ENCODE results near the gene CDK18. TPM values are rescaled to one million over a fixed set of nuclear protein-coding genes. Genes with fewer than 3 reads are reported as not detected.

The CDK18 gene
- total and polyA plus RNA-seq, 12 donors: 3.2 to 52.0 (median 18.2) TPM

DNA sequence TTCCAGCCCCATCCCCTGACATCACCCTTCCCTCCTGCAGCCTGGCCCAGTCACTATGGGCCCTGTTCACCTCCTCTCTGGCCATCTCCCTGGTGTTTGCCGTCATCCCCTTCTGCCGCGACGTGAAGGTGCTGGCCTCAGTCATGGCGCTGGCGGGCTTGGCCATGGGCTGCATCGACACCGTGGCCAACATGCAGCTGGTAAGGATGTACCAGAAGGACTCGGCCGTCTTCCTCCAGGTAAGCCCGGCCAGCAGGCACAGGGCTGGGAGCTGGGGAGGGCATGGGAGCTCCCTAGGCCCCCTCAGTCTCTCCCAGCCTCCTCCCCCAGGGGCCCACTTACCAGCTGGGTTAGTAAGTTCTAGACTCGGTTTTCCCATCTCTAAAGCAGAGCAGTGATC lies 75.2 kb downstream of the CDK18 start:
- intact Hi-C loops (cut with DNase I): no loop called here

DNA sequence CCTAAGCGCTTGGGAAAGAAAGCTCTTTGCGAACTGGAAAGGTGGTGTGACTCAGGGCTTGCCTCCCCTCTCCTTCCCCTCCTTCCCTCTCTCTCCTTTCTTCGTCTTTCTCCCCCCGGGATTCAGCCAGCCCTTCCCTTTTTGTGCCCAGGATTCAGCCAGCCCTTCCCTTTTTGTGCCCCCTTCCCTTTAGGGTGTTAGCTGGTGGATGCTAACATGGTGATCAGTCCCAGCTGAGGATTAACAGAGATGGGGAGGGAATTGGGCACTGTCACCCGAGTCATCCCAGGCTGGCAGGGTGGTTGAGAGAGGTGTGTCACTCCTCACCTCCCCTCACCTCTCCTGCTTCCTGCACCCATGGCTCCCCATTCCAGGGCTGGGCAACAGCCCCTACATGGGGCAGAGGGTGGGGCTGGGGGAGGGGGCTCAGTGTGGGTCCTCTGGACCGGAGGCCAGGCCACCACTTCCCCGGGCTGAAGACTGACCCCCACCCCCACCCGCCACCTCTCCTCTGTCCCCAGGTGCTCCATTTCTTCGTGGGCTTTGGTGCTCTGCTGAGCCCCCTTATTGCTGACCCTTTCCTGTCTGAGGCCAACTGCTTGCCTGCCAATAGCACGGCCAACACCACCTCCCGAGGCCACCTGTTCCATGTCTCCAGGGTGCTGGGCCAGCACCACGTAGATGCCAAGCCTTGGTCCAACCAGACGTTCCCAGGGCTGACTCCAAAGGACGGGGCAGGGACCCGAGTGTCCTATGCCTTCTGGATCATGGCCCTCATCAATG lies 75.9 kb downstream of the CDK18 start:
- 85 to 87% (median 86%) methylated on average over 9 to 15 of the region's 15 CpGs for WGBS, 4 donors
- peaks cover 0 to 4% of the 10 kb centered on the region in 2 donors for H3K4me1 ChIP-seq (replicated peaks in 1 of 2)
- H3K4me3 ChIP-seq: no peak overlapping the region
- H3K9me3 ChIP-seq (replicated peaks in 1 of 3): no peaks in the 10 kb centered on the region
- no peak for DNase-seq
- H3K27ac ChIP-seq: no peak overlapping the region
- H3K36me3 ChIP-seq (replicated peaks in 1 of 2): no peaks in the 10 kb centered on the region
- no peaks in the 10 kb centered on the region for H3K27me3 ChIP-seq
- intact Hi-C loops (cut with DNase I): no loop called here
- TF ChIP-seq, protein P1, sequence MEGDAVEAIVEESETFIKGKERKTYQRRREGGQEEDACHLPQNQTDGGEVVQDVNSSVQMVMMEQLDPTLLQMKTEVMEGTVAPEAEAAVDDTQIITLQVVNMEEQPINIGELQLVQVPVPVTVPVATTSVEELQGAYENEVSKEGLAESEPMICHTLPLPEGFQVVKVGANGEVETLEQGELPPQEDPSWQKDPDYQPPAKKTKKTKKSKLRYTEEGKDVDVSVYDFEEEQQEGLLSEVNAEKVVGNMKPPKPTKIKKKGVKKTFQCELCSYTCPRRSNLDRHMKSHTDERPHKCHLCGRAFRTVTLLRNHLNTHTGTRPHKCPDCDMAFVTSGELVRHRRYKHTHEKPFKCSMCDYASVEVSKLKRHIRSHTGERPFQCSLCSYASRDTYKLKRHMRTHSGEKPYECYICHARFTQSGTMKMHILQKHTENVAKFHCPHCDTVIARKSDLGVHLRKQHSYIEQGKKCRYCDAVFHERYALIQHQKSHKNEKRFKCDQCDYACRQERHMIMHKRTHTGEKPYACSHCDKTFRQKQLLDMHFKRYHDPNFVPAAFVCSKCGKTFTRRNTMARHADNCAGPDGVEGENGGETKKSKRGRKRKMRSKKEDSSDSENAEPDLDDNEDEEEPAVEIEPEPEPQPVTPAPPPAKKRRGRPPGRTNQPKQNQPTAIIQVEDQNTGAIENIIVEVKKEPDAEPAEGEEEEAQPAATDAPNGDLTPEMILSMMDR (IDR thresholded peaks at IDR 0.05): no peak
- no peak for TF ChIP-seq POLR2A (IDR thresholded peaks at IDR 0.05)

More for the DNA sequence above, 75.2 kb downstream of the CDK18 start:
- Histone ChIP-seq H3K36me3 (replicated peaks in 1 of 2) (no peaks in the 10 kb centered on the region), H3K4me1 (replicated peaks in 1 of 2) (peaks cover 0 to 4% of the 10 kb centered on the region in 2 donors), H3K4me3 (no peak overlapping the region), H3K27me3 (no peaks in the 10 kb centered on the region), H3K27ac (no peak overlapping the region), H3K9me3 (replicated peaks in 1 of 3) (no peaks in the 10 kb centered on the region)
- DNase-seq: peak in 1 of 7 donors; percentile 18
- TF ChIP-seq, protein P1 (IDR thresholded peaks at IDR 0.05): no peak
- TF ChIP-seq POLR2A (IDR thresholded peaks at IDR 0.05): no peak
- WGBS, 4 donors: 92 to 100% (median 94%) methylated on average over 9 to 12 of the region's 12 CpGs

DNA sequence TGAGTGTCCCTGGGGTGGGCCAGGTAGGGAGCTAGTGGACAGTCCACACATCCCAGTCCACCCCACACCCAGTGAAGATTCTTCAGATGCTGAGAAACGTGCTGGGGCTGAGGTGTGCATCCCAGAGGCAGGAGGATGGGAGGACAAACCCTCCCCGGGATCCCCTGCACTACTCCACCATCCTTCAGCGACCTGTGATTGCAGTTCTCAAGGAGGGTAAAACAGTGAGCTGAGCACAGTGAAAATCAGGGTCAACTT lies 76.4 kb downstream of the CDK18 start:
- Histone ChIP-seq H3K9me3 (replicated peaks in 1 of 3) (no peaks in the 10 kb centered on the region), H3K36me3 (replicated peaks in 1 of 2) (no peaks in the 10 kb centered on the region), H3K4me3 (no peak overlapping the region), H3K27ac (no peak overlapping the region), H3K4me1 (replicated peaks in 1 of 2) (peaks cover 0 to 4% of the 10 kb centered on the region in 2 donors), H3K27me3 (no peaks in the 10 kb centered on the region)
- no peak for DNase-seq
- 89 to 100% (median 93%) methylated on average over 1 to 3 of the region's 3 CpGs for WGBS, 4 donors
- no peak for TF ChIP-seq POLR2A (IDR thresholded peaks at IDR 0.05)
- TF ChIP-seq, protein P1 (IDR thresholded peaks at IDR 0.05): no peak
- intact Hi-C loops (cut with DNase I): no loop called here

DNA sequence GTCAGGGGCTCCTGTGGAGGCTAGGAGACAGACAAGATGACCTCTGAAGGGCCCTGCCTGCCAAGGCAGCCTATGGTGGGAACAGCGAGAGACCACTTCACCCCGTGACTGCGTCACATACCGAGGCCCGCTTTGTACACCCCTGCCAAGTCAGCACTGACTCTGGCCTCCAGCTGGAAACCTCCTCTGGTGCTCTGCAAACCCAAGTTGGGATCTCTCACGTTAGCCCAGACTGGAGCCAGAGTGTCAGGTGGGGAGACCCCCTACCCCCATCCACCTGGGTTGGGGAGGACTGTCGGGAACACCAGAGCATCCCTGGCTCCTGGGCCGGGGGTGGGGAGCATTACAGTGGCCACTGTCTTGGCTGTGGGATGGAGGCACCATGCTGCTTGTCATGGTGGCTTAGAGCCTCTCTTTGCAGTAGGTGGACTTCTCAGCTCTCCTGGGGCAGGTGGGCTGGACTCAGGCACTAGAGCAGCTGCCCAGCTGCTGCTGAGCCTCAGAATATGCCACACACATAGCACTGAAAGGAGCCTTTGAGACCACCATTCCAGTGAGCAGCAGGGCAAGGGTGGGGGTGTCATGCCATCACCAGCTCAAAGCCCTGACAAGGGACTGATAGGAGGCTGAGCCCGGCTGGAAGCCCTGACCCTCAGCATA lies 77.0 kb downstream of the CDK18 start:
- no peaks in the 10 kb centered on the region for H3K27me3 ChIP-seq
- H3K36me3 ChIP-seq (replicated peaks in 1 of 2): no peaks in the 10 kb centered on the region
- 89 to 98% (median 95%) methylated on average over 7 to 9 of the region's 9 CpGs for WGBS, 4 donors
- H3K4me3 ChIP-seq: no peak overlapping the region
- no peak for DNase-seq
- TF ChIP-seq, protein P1 (IDR thresholded peaks at IDR 0.05): no peak
- TF ChIP-seq POLR2A (IDR thresholded peaks at IDR 0.05): no peak
- intact Hi-C loops (cut with DNase I): no loop called here
- H3K9me3 ChIP-seq (replicated peaks in 1 of 3): no peaks in the 10 kb centered on the region
- no peak overlapping the region for H3K27ac ChIP-seq
- peaks cover 0 to 4% of the 10 kb centered on the region in 2 donors for H3K4me1 ChIP-seq (replicated peaks in 1 of 2)

Measured in adrenal gland (tissue), 12 donors.